ENCODE measurements around the gene TTC38.
"Not testable (repeated sequence)": the region's sequence is repeated elsewhere in the genome, so short reads cannot be mapped to it uniquely, and the experiment has no call there.

Gene TTC38

GRCh38 chr22:46245511-46245910 lies 22.3 kb upstream of the TTC38 start:
- no peak for DNase-seq (ENCODE audit: low read depth, low spot score)

- no peak for DNase-seq (ENCODE audit: low read depth, low spot score)
Observed at GRCh38 chr22:46246178-46246577, 21.6 kb upstream of the TTC38 start.

GRCh38 chr22:46247443-46247975 lies 20.3 kb upstream of the TTC38 start:
- no peak for DNase-seq (ENCODE audit: low read depth, low spot score)

- peak; percentile 85 for DNase-seq (ENCODE audit: low read depth, low spot score)
Observed at GRCh38 chr22:46250035-46250782, 17.6 kb upstream of the TTC38 start, which contains the start of gene CDPF1. CDPF1 (minus strand) TSS chr22:46250293; CDS start chr22:46248284, 2,009 bp downstream.

- no peak for DNase-seq (ENCODE audit: low read depth, low spot score)
Observed at GRCh38 chr22:46250783-46251125, 17.1 kb upstream of the TTC38 start.

- DNase-seq (ENCODE audit: low read depth, low spot score), result no peak
Observed at GRCh38 chr22:46251266-46251665, 16.5 kb upstream of the TTC38 start.

- no peak for DNase-seq (ENCODE audit: low read depth, low spot score)
Observed at GRCh38 chr22:46251816-46252380, 15.9 kb upstream of the TTC38 start.

- DNase-seq (ENCODE audit: low read depth, low spot score), result peak; percentile 52
Observed at GRCh38 chr22:46256358-46256958, 11.3 kb upstream of the TTC38 start.

GRCh38 chr22:46259374-46259773 lies 8.4 kb upstream of the TTC38 start:
- no peak for DNase-seq (ENCODE audit: low read depth, low spot score)

- DNase-seq (ENCODE audit: low read depth, low spot score), result no peak
Observed at GRCh38 chr22:46260038-46260437, 7.8 kb upstream of the TTC38 start.

- DNase-seq (ENCODE audit: low read depth, low spot score), result peak; percentile 71
Observed at GRCh38 chr22:46262449-46263215, 5.2 kb upstream of the TTC38 start.

GRCh38 chr22:46263216-46263590 lies 4.6 kb upstream of the TTC38 start, which contains the start of gene PKDREJ:
PKDREJ (minus strand) TSS chr22:46263343; CDS start chr22:46263322, 21 bp downstream.
- DNase-seq (ENCODE audit: low read depth, low spot score), result no peak

- not testable (repeated sequence) for DNase-seq (ENCODE audit: low read depth, low spot score)
Observed at GRCh38 chr22:46264520-46264919, 3.3 kb upstream of the TTC38 start.

- DNase-seq (ENCODE audit: low read depth, low spot score), result not testable (repeated sequence)
Observed at GRCh38 chr22:46265627-46266026, 2.2 kb upstream of the TTC38 start.

- DNase-seq (ENCODE audit: low read depth, low spot score), result no peak
Observed at GRCh38 chr22:46269564-46269963, 1.8 kb downstream of the TTC38 start.

GRCh38 chr22:46272196-46272595 lies 4.4 kb downstream of the TTC38 start:
- DNase-seq (ENCODE audit: low read depth, low spot score), result no peak

- no peak for DNase-seq (ENCODE audit: low read depth, low spot score)
Observed at GRCh38 chr22:46272762-46273431, 5.1 kb downstream of the TTC38 start.

GRCh38 chr22:46273432-46274148 lies 5.8 kb downstream of the TTC38 start:
- no peak for DNase-seq (ENCODE audit: low read depth, low spot score)

GRCh38 chr22:46274381-46274780 lies 6.6 kb downstream of the TTC38 start:
- DNase-seq (ENCODE audit: low read depth, low spot score), result no peak

GRCh38 chr22:46275455-46276122 lies 7.8 kb downstream of the TTC38 start:
- no peak for DNase-seq (ENCODE audit: low read depth, low spot score)

Measured in ELF-1 (cell line).